Mucosa of descending colon (tissue), 3 donors: ENCODE data around the gene RAP2C. TPM values are rescaled to one million over a fixed set of nuclear protein-coding genes. Genes with fewer than 3 reads are reported as not detected.

Experiments used
- ATAC-seq: fragments of 200-7000 bp; cut with Tn5 transposase; one replicate; pipeline ENCODE4 v1.9.1; 2020; ENCODE audit warnings: mild to moderate bottlenecking, moderate library complexity
- DNase-seq, 3 donors: peaks; one replicate each; pipeline ENCODE4 v3.0.0-alpha.2; 2020
- H3K36me3 ChIP-seq: fragments of 200-600 bp; one replicate; pipeline ENCODE4 v1.8.0; 2021; ENCODE audit warnings: low read depth, mild to moderate bottlenecking
- H3K4me1 ChIP-seq: fragments of 200-600 bp; one replicate; pipeline ENCODE4 v1.8.0; 2021; ENCODE audit warnings: low read depth, mild to moderate bottlenecking
- H3K4me3 ChIP-seq: fragments of 200-600 bp; one replicate; pipeline ENCODE4 v1.8.0; 2021; ENCODE audit warnings: mild to moderate bottlenecking
- H3K9me3 ChIP-seq: fragments of 200-600 bp; one replicate; pipeline ENCODE4 v1.8.0; 2021; ENCODE audit warnings: mild to moderate bottlenecking
- CTCF ChIP-seq: fragments of 200-600 bp; IDR thresholded peaks from one replicate; pipeline ENCODE4 v1.8.0; 2022; ENCODE audit warnings: antibody characterized with exemption, mild to moderate bottlenecking
- intact Hi-C, 2 donors: fragments of 100-400 bp; cut with DNase I in 1 of 2; cut with micrococcal nuclease in 1 of 2; formaldehyde crosslinking; loops; one replicate each; pipeline versions ENCODE4 v1.11.0 to v1.11.1; 2022; cut with DNase I, micrococcal nuclease
- total RNA-seq, 3 donors: library from RNA; stranded (reverse); fragmentation: NEBNext Ultra II Directional in 2 of 3; extraction: Animal tissue kit (Norgen Biotek cat#: 25700) in 2 of 3; gene quantifications; one replicate each; pipeline versions ENCODE4 v1.2.1 to v1.2.4, GENCODE V29; 2021 to 2023
- donor health status: DM: no; HTN: no; CAD: no; lungs with moderate emphysema.
- donor health status: DM: no; HTN: no; CAD: no.
- donor health status: DM: no; HTN: yes; CAD: no.

RAP2C gene
- total RNA-seq, 3 donors from 2014 or later: 24.4 to 26.9 (median 25.7) TPM

GRCh38 chrX:132257116-132257515, 37.9 kb upstream of the RAP2C start:
- TF ChIP-seq CTCF: no peak
- intact Hi-C loops: no loop called here
- no peak for DNase-seq
- Histone ChIP-seq H3K4me1 (no peaks in the 10 kb centered on the region), H3K36me3 (no peaks in the 10 kb centered on the region), H3K9me3 (no peaks in the 10 kb centered on the region), H3K4me3 (no peak overlapping the region)
- no peak for ATAC-seq

- ATAC-seq (no peak), DNase-seq (no peak)
- intact Hi-C loops: no loop called here
- H3K36me3 ChIP-seq: no peaks in the 10 kb centered on the region
- no peak for TF ChIP-seq CTCF
- no peak overlapping the region for H3K4me3 ChIP-seq
- H3K4me1 ChIP-seq: no peaks in the 10 kb centered on the region
- H3K9me3 ChIP-seq: no peaks in the 10 kb centered on the region
These were observed 16.9 kb upstream of the RAP2C start for GRCh38 chrX:132236121-132236520.

- Histone ChIP-seq H3K4me1 (no peaks in the 10 kb centered on the region), H3K36me3 (no peaks in the 10 kb centered on the region), H3K4me3 (no peak overlapping the region), H3K9me3 (no peaks in the 10 kb centered on the region)
- no peak for TF ChIP-seq CTCF
- DNase-seq (no peak), ATAC-seq (no peak)
- intact Hi-C loops: no loop called here
These were observed 16.2 kb upstream of the RAP2C start for GRCh38 chrX:132235488-132235887.

GRCh38 chrX:132231587-132231986, 12.3 kb upstream of the RAP2C start:
- ATAC-seq: no peak
- Histone ChIP-seq H3K4me3 (no peak overlapping the region), H3K9me3 (no peaks in the 10 kb centered on the region), H3K36me3 (no peaks in the 10 kb centered on the region), H3K4me1 (no peaks in the 10 kb centered on the region)
- no peak for TF ChIP-seq CTCF
- intact Hi-C loops: no loop called here
- DNase-seq: no peak

GRCh38 chrX:132227383-132228112, 8.3 kb upstream of the RAP2C start:
- H3K4me1 ChIP-seq: no peaks in the 10 kb centered on the region
- no peak for TF ChIP-seq CTCF
- no peak for ATAC-seq
- DNase-seq: no peak
- no peak overlapping the region for H3K4me3 ChIP-seq
- no peaks in the 10 kb centered on the region for H3K36me3 ChIP-seq
- H3K9me3 ChIP-seq: no peaks in the 10 kb centered on the region
- intact Hi-C loops: no loop called here

GRCh38 chrX:132226169-132226568, 6.9 kb upstream of the RAP2C start:
- DNase-seq (no peak), ATAC-seq (no peak)
- TF ChIP-seq CTCF: no peak
- Histone ChIP-seq H3K4me3 (no peak overlapping the region), H3K4me1 (no peaks in the 10 kb centered on the region), H3K36me3 (no peaks in the 10 kb centered on the region), H3K9me3 (no peaks in the 10 kb centered on the region)
- intact Hi-C loops: no loop called here
